Tibial nerve (tissue), 4 donors: Measurements from ENCODE around the gene CLEC16A. TPM values are rescaled to one million over a fixed set of nuclear protein-coding genes. Genes with fewer than 3 reads are reported as not detected.

Source experiments
- DNase-seq, 2 donors: peaks; one replicate each; pipeline ENCODE4 v3.0.0-alpha.2; 2019; ENCODE audit warnings: low spot score in 2 of 2
- H3K27ac ChIP-seq, 4 donors: fragments of 200-600 bp; sonication (generic) in 3 of 4; one replicate each; pipeline ENCODE4 v1.5.1; 2017 to 2019; ENCODE audit warnings: mild to moderate bottlenecking in 1 of 4
- H3K27me3 ChIP-seq, 2 donors: fragments of 200-600 bp; sonication (generic) in 1 of 2; one replicate each; pipeline versions ENCODE4 v1.5.1 to v1.6.0; 2017 to 2019
- H3K36me3 ChIP-seq, 3 donors: fragments of 200-600 bp; sonication (generic); one replicate each; pipeline ENCODE4 v1.5.1; 2018 to 2019
- H3K4me1 ChIP-seq, 4 donors: fragments of 200-600 bp; sonication (generic) in 3 of 4; one replicate each; pipeline ENCODE4 v1.5.1; 2017 to 2019
- H3K4me3 ChIP-seq, 4 donors: fragments of 200-600 bp; sonication (generic) in 3 of 4; one replicate each; pipeline ENCODE4 v1.5.1; 2017 to 2019; ENCODE audit warnings: mild to moderate bottlenecking in 1 of 4, moderate library complexity in 1 of 4
- H3K9me3 ChIP-seq, 4 donors: fragments of 200-600 bp; sonication (generic) in 3 of 4; one replicate each; pipeline ENCODE4 v1.5.1; 2017 to 2019
- EP300 ChIP-seq, 2 donors: sonication (generic); formaldehyde crosslinking; IDR thresholded peaks; one replicate each; pipeline ENCODE4 v1.6.1; 2017; ENCODE audit warnings: antibody characterized with exemption in 2 of 2, mild to moderate bottlenecking in 1 of 2
- POLR2A ChIP-seq, 2 donors: fragments of 450-650 bp; IDR thresholded peaks; one replicate each; pipeline ENCODE4 v1.6.1; 2017; ENCODE audit warnings: antibody characterized with exemption in 2 of 2, mild to moderate bottlenecking in 2 of 2, moderate library complexity in 2 of 2
- WGBS, 2 donors: methylation state at CpG; one replicate each; pipeline ENCODE4 v1.1.5; 2018; 5-methylcytosine and 5-hydroxymethylcytosine counted together
- total RNA-seq, 4 donors: library from RNA; depleted of rRNA; stranded (reverse); fragments of >200 nt; gene quantifications; one replicate each; pipeline ENCODE4 v1.1.0, GENCODE V29; 2016
- TF ChIP-seq, protein P1 (sequence below), 5 experiments: fragments of 200-600 bp in 3 of 5; fragments of 450-650 bp in 2 of 5; sonication (generic) in 3 of 5; IDR thresholded peaks; one replicate each; pipeline ENCODE4 v1.5.1; 2016 to 2019; ENCODE audit warnings: antibody characterized with exemption in 5 of 5, mild to moderate bottlenecking in 3 of 5, moderate library complexity in 2 of 5

CLEC16A gene
- total RNA-seq, 4 donors from 2014 or later = 37.4 to 70.2 (median 55.2) TPM

DNA sequence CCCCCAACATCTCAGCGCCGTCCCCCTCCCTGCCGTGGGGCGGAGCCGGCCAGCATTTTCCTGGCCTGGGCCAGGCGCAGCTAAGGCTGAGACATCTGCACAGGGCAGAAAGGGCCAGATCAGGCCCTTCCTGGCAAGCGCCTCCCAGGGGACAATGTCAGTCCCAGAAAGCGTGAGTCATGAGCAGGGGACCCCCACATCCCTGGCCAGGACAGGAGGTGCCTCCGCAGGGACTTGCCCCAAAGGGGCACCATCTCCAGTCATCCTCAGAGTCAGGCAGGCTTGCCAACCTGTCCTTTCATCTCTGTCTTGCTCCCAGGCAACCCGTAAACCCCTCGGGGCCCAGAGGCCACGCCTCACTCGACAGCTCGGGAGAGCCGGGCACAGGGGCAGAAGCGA lies 268.4 kb downstream of the CLEC16A start:
- Histone ChIP-seq H3K27me3 (no peaks in the 10 kb centered on the region), H3K36me3 (no peaks in the 10 kb centered on the region), H3K4me3 (no peak overlapping the region), H3K4me1 (no peaks in the 10 kb centered on the region), H3K27ac (no peak overlapping the region), H3K9me3 (peaks cover 0 to 34% (median 0%) of the 10 kb centered on the region in 4 donors)
- 70 to 87% methylated on average over 10 to 15 of the region's 16 CpGs for WGBS, 2 donors
- no peak for DNase-seq
- no peak for TF ChIP-seq POLR2A (IDR thresholded peaks at IDR 0.05)
- TF ChIP-seq, protein P1, sequence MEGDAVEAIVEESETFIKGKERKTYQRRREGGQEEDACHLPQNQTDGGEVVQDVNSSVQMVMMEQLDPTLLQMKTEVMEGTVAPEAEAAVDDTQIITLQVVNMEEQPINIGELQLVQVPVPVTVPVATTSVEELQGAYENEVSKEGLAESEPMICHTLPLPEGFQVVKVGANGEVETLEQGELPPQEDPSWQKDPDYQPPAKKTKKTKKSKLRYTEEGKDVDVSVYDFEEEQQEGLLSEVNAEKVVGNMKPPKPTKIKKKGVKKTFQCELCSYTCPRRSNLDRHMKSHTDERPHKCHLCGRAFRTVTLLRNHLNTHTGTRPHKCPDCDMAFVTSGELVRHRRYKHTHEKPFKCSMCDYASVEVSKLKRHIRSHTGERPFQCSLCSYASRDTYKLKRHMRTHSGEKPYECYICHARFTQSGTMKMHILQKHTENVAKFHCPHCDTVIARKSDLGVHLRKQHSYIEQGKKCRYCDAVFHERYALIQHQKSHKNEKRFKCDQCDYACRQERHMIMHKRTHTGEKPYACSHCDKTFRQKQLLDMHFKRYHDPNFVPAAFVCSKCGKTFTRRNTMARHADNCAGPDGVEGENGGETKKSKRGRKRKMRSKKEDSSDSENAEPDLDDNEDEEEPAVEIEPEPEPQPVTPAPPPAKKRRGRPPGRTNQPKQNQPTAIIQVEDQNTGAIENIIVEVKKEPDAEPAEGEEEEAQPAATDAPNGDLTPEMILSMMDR (IDR thresholded peaks at IDR 0.05) = no peak
- no peak for TF ChIP-seq EP300 (IDR thresholded peaks at IDR 0.05)

DNA sequence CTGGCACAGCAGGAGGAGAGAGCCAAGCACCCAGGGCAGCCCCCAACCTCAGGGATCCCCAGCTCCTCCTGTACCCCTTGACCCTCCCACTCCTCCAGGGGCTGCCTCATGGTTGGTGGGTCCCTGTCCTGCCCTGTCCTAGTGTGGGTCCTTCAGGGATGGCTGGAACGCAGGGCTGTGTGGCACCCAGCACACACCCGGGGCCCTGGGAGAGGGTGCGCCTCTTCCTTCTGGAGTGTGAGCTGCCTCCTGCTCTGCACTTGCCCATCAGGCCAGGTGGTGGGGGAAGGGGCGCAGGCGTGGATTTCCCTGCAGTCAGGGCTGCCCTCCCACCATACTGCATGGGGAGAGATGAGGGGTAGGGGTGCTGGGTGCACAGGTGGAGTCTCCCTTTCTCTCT lies 269.0 kb downstream of the CLEC16A start:
- Histone ChIP-seq H3K4me3 (no peak overlapping the region), H3K36me3 (no peaks in the 10 kb centered on the region), H3K27ac (no peak overlapping the region), H3K4me1 (no peaks in the 10 kb centered on the region), H3K9me3 (peaks cover 0 to 37% (median under 1%) of the 10 kb centered on the region in 4 donors), H3K27me3 (no peaks in the 10 kb centered on the region)
- TF ChIP-seq EP300 (IDR thresholded peaks at IDR 0.05) (no peak), POLR2A (IDR thresholded peaks at IDR 0.05) (no peak)
- TF ChIP-seq, protein P1 (IDR thresholded peaks at IDR 0.05) = no peak
- DNase-seq = no peak
- WGBS, 2 donors = 92 to 93% methylated on average over 4 to 5 of the region's 5 CpGs

DNA sequence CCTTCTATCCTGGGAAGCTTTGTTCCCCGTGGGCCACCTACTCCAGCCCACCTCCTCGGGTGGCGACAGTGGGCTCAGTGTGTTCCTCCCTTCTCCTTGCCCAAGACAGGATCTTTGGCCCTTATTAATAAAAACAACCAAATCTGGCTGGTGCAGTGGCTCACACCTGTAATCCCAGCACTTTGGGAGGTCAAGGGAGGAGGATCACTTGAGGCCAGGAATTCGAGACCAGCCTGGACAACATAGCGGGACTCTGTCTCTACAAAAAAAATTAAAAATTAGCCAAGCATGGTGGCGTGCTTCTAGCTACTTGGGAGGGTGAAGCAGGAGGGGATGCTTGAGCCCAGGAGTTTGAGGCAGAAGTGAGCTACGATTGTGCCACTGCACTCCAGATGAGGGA lies 269.4 kb downstream of the CLEC16A start:
- 86 to 89% methylated on average over 7 of the region's 7 CpGs for WGBS, 2 donors
- no peaks in the 10 kb centered on the region for H3K4me1 ChIP-seq
- DNase-seq = no peak

DNA sequence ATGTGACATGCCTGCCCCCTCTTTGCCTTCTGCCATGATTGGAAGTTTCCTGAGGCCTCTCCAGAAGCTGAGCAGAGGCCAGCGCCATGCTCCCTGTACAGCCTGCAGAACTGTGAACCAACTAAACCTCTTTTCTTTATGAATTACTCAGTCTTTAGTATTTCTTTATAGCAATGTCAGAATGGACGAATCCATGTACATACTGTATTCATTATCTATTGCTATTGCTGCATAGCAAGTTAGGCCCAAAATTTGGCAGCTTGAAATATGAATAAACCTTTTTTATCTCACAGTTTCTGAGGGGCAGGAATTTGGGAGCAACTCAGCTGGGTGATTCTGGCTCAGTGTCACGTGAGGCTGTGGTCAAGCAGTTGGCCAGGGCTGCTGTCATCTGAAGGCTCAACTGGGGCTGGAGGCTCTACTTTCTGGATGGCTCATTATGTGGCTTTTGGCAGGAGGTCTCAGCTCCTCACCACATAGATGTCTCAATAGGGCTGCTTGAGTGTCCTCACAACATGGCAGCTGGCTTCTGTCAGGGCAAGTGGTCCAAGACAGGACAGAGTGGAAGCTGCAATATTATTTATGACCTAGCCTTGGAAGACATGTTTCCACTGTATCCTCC lies 271.7 kb downstream of the CLEC16A start:
- no peaks in the 10 kb centered on the region for H3K4me1 ChIP-seq
- peaks cover 0 to 48% (median 2%) of the 10 kb centered on the region in 4 donors for H3K9me3 ChIP-seq
- no peak for DNase-seq
- H3K27ac ChIP-seq = no peak overlapping the region
- TF ChIP-seq, protein P1 (IDR thresholded peaks at IDR 0.05) = no peak
- no peak for TF ChIP-seq EP300 (IDR thresholded peaks at IDR 0.05)
- TF ChIP-seq POLR2A (IDR thresholded peaks at IDR 0.05) = no peak
- H3K27me3 ChIP-seq = no peaks in the 10 kb centered on the region
- WGBS, 2 donors = 94 to 95% methylated on average over 3 of the region's 3 CpGs
- H3K4me3 ChIP-seq = no peak overlapping the region
- H3K36me3 ChIP-seq = no peaks in the 10 kb centered on the region

More for the DNA sequence above, 269.4 kb downstream of the CLEC16A start:
- peaks cover 0 to 41% (median 2%) of the 10 kb centered on the region in 4 donors for H3K9me3 ChIP-seq
- TF ChIP-seq EP300 (IDR thresholded peaks at IDR 0.05) = no peak
- TF ChIP-seq, protein P1 (IDR thresholded peaks at IDR 0.05) = no peak
- no peak for TF ChIP-seq POLR2A (IDR thresholded peaks at IDR 0.05)
- no peaks in the 10 kb centered on the region for H3K36me3 ChIP-seq
- H3K27ac ChIP-seq = no peak overlapping the region
- no peaks in the 10 kb centered on the region for H3K27me3 ChIP-seq
- no peak overlapping the region for H3K4me3 ChIP-seq

DNA sequence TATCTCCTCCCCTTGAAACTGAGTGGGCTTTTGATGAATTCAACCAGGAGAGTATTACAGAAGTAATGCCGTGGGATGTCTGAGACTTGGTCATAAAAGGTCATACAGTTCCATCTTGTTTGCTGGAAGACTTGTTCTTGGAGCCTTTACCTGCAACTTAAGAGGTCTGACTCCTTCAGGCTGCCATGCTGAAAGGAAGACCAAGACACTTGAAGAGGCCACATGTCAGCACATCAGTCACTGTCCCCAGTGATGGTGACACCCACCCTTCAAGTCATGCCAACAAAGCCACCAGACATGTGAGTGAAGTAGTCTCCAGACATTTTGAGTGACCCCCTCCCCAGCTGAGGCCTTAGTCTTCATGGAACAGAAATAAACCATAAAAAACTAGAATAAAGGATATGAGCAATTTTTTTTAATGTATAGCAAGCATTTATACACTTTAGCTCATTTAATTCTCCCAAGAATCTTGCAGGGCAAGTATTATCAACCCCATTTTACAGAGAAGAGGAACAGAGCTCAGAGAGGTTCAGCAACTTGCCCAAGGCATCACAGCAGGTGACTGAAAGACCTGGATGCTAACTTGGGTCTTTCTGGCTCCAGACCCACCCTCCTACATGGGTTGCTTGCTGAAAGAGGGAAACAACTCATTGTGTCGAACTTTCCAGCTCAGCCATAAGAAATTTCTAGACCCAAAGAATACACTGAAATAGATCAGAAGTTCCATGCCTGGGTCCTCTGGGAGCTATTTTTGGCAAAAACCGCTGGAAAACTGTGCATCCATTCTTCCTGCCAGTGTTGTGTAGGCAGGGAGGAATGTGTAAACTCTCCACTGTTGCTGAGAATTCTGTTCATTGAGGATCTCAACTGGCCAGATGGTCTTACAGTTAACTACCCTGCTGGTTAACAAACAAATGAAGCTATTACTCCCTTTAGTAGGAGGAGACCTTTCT lies 273.6 kb downstream of the CLEC16A start:
- H3K4me3 ChIP-seq = no peak overlapping the region
- no peaks in the 10 kb centered on the region for H3K36me3 ChIP-seq
- H3K9me3 ChIP-seq = peaks cover 0 to 47% (median 2%) of the 10 kb centered on the region in 4 donors
- WGBS, 2 donors = 45% methylated on average over 3 of the region's 3 CpGs
- no peaks in the 10 kb centered on the region for H3K4me1 ChIP-seq
- H3K27me3 ChIP-seq = no peaks in the 10 kb centered on the region
- TF ChIP-seq POLR2A (IDR thresholded peaks at IDR 0.05) (no peak), EP300 (IDR thresholded peaks at IDR 0.05) (no peak)
- TF ChIP-seq, protein P1 (IDR thresholded peaks at IDR 0.05) = no peak
- no peak for DNase-seq
- H3K27ac ChIP-seq = no peak overlapping the region
